ENCODE measurements around the gene FBXO30. TPM values are rescaled to one million over a fixed set of nuclear protein-coding genes. Genes with fewer than 3 reads are reported as not detected.

FBXO30 gene, protein sequence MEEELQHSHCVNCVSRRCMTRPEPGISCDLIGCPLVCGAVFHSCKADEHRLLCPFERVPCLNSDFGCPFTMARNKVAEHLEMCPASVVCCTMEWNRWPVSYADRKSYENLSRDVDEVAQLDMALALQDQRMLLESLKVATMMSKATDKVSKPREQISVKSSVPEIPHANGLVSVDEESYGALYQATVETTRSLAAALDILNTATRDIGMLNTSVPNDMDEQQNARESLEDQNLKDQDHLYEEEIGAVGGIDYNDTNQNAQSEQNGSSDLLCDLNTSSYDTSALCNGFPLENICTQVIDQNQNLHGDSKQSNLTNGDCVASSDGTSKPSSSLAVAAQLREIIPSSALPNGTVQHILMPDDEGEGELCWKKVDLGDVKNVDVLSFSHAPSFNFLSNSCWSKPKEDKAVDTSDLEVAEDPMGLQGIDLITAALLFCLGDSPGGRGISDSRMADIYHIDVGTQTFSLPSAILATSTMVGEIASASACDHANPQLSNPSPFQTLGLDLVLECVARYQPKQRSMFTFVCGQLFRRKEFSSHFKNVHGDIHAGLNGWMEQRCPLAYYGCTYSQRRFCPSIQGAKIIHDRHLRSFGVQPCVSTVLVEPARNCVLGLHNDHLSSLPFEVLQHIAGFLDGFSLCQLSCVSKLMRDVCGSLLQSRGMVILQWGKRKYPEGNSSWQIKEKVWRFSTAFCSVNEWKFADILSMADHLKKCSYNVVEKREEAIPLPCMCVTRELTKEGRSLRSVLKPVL
- polyA plus RNA-seq (2011; rRNA removed) (3.5 and 7.3 TPM in 2 replicates), polyA minus RNA-seq (2011; rRNA and poly(A)+ RNA removed) (6.4 and 8.3 TPM in 2 replicates)

DNA sequence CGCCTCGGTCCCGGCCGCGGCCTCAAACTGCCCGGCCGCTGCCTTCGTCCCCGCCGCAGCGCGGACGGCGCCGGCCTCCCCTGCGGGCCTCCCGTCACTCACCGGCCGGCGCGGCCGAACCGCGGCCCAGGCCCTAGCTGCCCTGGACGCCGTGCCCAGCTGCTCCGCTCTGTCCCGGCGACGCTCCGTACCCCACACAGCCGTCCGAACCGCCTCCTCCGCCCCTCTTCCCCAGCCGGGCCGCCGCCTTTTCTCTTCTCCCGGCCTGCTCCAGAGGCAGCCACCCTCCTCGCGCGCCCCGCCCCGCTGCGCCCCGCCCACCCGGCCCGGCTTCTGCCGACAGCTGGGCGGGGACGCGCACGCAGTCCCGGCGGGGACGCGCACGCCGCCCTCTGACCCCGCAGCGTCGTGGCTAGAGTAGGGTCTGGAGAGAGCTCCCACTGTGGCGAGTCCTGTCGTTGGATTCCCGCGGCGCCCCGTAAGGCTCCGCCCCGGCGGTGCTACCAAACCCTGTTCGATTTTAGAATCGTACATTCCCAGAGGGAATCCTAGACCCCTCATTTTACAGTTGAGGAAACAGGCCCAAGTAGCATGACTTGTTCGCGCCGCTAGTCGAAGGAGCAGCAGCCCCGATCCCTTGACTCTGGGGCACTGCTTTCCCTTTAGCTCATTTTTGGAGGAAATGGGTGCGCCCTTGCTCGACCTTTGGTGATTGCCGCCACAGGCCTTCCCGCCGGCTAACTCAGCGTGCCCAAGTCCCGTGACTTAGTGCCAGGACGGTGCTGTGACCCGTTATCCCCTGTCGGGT is at the start of gene FBXO30:
TSS of gene FBXO30 (minus strand) at position 295 of the 808 bp plus-strand sequence. CDS start 8,390 bp downstream, outside the sequence.
- DNase-seq (ENCODE audit: low read depth), result no peak
- ChIA-PET POLR2A (no interaction called here), CTCF (no interaction called here)
- Histone ChIP-seq H3K36me3 (ENCODE audit: control insufficient read depth, insufficient read depth, low read length) (no peaks in the 10 kb centered on the region), H3K27me3 (ENCODE audit: control insufficient read depth, insufficient read depth, low read length) (no peaks in the 10 kb centered on the region), H3K4me3 (ENCODE audit: low read depth, low read length) (peak within 1 kb of the TSS; percentile 57)
- TF ChIP-seq, protein P1, sequence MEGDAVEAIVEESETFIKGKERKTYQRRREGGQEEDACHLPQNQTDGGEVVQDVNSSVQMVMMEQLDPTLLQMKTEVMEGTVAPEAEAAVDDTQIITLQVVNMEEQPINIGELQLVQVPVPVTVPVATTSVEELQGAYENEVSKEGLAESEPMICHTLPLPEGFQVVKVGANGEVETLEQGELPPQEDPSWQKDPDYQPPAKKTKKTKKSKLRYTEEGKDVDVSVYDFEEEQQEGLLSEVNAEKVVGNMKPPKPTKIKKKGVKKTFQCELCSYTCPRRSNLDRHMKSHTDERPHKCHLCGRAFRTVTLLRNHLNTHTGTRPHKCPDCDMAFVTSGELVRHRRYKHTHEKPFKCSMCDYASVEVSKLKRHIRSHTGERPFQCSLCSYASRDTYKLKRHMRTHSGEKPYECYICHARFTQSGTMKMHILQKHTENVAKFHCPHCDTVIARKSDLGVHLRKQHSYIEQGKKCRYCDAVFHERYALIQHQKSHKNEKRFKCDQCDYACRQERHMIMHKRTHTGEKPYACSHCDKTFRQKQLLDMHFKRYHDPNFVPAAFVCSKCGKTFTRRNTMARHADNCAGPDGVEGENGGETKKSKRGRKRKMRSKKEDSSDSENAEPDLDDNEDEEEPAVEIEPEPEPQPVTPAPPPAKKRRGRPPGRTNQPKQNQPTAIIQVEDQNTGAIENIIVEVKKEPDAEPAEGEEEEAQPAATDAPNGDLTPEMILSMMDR (IDR thresholded peaks at IDR 0.05; ENCODE audit: insufficient read depth, low read depth, low read length), result peak; percentile 17; the same call in 1 of the 2 replicates

DNA sequence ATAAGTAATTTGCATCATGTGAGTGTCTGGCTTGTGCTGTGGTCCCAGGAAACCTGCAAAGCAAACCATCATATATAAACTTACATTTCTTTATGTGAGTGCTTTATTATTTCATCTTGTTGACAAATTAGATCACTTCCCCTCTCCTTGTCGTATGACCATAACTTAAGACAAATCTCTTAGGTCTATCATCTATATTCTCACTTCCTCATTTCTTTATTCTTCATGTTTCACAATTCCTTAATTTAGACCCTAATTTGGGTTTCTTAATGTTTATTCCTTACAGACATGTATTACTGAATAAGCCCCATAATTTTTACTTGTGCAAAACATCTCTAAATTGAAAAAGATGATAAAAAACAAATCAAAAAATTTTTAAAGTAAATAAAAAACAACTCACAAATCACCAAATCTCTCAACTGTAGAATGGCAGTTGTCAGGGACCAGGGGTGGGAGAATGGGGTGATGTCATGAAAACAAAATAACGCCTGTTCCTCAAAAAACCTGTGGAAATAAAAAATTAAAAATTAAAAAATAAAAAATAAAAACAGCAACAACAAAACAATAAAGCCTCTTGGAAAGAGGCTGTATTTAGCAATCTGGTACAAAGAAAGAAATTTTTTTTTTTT is 49.5 kb upstream of the FBXO30 start:
- CTCF ChIA-PET, result no interaction called here
- no peak for DNase-seq (ENCODE audit: low read depth)
- no peaks in the 10 kb centered on the region for H3K36me3 ChIP-seq (ENCODE audit: control insufficient read depth, insufficient read depth, low read length)
- H3K4me3 ChIP-seq (ENCODE audit: low read depth, low read length), result no peak overlapping the region
- TF ChIP-seq, protein P1 (IDR thresholded peaks at IDR 0.05; ENCODE audit: insufficient read depth, low read depth, low read length), result no peak
- POLR2A ChIA-PET, result no interaction called here
- H3K27me3 ChIP-seq (ENCODE audit: control insufficient read depth, insufficient read depth, low read length), result no peaks in the 10 kb centered on the region

DNA sequence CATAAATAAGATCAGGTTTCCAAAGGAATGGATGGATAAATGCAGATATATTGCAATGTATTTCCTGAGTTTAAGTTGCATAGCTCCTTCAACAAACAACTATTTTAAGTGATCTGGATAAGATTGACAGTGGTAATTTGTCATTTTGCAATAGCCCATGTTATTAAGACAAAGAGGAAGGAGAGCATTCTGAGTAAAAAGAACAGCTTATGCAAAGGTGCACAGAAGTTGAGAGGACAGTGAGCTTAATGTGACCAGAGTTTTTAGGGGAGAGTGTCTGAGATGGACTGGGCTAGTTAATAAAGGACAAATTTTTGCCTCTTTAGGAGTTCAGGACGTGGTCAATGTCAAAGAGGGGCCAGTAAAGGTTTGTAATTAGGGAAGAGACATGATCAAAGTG is 48.8 kb upstream of the FBXO30 start:
- DNase-seq (ENCODE audit: low read depth), result no peak
- Histone ChIP-seq H3K36me3 (ENCODE audit: control insufficient read depth, insufficient read depth, low read length) (no peaks in the 10 kb centered on the region), H3K4me3 (ENCODE audit: low read depth, low read length) (no peak overlapping the region), H3K27me3 (ENCODE audit: control insufficient read depth, insufficient read depth, low read length) (no peaks in the 10 kb centered on the region)
- ChIA-PET POLR2A (no interaction called here), CTCF (no interaction called here)
- TF ChIP-seq, protein P1 (IDR thresholded peaks at IDR 0.05; ENCODE audit: insufficient read depth, low read depth, low read length), result no peak

DNA sequence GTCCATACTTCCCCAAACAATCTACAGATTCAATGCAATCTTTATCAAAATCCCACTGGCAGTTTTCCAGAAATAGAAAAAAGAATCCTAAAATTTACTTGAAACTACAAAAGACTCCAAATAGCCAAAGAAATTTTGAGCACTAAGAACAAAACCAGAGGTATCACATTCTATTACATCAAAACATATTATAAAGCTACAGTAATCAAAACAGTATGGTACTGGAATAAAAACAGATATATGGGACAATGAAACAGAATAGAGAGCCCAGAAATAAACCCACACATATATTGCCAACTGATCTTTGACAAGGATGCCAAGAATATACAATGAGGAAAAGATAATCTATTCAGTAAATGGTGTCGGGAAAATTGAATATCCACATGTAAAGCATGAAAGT is 46.0 kb upstream of the FBXO30 start:
- TF ChIP-seq, protein P1 (IDR thresholded peaks at IDR 0.05; ENCODE audit: insufficient read depth, low read depth, low read length), result no peak
- POLR2A ChIA-PET, result no interaction called here
- Histone ChIP-seq H3K36me3 (ENCODE audit: control insufficient read depth, insufficient read depth, low read length) (no peaks in the 10 kb centered on the region), H3K27me3 (ENCODE audit: control insufficient read depth, insufficient read depth, low read length) (no peaks in the 10 kb centered on the region), H3K4me3 (ENCODE audit: low read depth, low read length) (no peak overlapping the region)
- CTCF ChIA-PET, result no interaction called here
- DNase-seq (ENCODE audit: low read depth), result no peak

Data from BJ (cell line).